GM19324 (cell line): ENCODE results near the gene TAS2R10.

ENCODE experiments used
- ATAC-seq: cut with Tn5 transposase; IDR thresholded peaks from one replicate; pipeline ENCODE4 v1.9.1; 2021; ENCODE audit warnings: mild to moderate bottlenecking, moderate library complexity; ENCODE audit not compliant: unreplicated experiment, low FRiP score

TAS2R10 gene, protein sequence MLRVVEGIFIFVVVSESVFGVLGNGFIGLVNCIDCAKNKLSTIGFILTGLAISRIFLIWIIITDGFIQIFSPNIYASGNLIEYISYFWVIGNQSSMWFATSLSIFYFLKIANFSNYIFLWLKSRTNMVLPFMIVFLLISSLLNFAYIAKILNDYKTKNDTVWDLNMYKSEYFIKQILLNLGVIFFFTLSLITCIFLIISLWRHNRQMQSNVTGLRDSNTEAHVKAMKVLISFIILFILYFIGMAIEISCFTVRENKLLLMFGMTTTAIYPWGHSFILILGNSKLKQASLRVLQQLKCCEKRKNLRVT

DNA sequence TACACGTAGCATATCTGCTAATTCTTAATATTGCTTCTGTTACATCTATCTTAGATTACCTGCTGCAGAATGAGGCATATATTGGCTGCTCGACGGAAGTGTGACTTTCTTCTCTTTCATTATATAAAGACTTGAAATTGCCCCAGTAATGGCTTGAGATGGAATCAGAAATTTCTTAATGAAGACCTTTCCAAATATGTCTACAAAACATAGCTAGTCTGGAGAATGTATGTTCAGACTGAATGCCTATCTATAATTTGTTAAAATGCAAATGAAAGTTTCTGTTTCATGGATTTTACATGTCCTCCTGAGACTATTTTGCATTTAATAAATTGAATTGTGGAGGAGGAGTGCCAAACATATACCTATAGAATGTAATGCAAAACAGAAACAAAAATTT, at the start of gene TAS2R10:
TSS of gene TAS2R10 (minus strand) at position 101 of the 400 bp plus-strand sequence. CDS start at position 12, 89 bp downstream.
- no peak for ATAC-seq

GRCh38 chr12:10873378-10873777, 47.2 kb upstream of the TAS2R10 start:
- no peak for ATAC-seq

DNA sequence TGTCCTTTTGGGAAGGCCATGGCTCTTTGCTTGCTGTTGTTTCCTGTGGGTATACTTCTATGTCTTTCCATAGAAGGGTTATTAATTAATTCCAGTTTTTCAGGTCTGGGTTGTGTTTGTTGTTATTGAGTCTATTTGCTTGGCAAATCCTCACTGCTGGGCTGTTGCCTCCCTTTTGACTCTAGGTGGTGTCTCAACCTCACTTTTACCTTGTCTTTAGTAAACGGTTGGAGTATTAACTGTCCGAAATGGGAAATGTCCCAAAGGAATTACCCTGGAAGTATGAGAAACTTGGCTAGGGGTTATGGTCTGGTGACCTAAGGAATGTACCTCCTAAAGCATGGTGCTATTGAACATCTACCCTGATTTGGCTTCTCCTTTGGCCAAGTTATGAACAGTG, 41.2 kb upstream of the TAS2R10 start:
- ATAC-seq = no peak

GRCh38 chr12:10863512-10864218, 37.5 kb upstream of the TAS2R10 start:
- ATAC-seq = no peak

DNA sequence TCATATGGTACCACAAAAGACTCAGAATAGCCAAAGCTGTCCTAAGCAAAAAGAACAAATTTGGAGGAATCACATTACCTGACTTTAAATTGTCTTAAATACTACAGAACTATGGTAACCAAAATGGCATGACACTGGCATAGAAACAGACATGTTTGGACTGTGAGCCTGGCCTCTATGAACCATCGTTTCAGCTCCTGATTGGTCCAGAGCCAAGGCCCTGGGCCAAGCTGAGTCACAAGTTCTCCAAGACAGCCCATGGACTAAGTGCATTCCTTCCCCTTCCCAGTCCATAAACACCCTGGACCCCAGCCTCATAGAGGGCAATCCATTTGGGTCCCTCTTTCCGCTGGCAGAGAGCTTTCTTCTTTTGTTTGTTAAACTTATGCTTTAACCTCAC, 35.2 kb upstream of the TAS2R10 start:
- no peak for ATAC-seq

GRCh38 chr12:10855807-10856206, 29.6 kb upstream of the TAS2R10 start:
- ATAC-seq = no peak

GRCh38 chr12:10853776-10854175, 27.6 kb upstream of the TAS2R10 start:
- no peak for ATAC-seq

GRCh38 chr12:10851243-10851858, 25.2 kb upstream of the TAS2R10 start:
- no peak for ATAC-seq

DNA sequence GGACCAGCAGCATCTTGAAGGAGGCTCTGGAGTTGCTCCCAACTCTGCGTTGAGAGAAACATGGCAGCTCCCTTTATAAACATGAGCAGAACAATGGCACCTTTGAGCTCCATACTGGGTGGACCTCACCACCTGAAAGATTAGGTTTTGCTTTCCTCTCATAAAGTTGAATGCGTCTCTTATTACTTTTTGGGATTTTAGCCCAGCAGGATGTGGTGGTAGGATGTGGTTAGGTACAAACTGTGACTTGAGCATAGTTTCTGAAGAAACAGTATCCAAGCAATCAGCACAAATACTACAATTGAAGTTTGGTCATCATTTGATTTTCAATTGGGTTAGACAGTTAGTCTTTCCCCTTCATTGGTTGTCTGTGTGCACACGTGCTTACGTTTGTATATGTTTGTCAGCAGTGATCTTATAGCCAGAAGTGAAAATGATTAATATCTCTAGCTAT, 23.3 kb upstream of the TAS2R10 start, which contains the start of gene PRR4:
TSS of gene PRR4 (minus strand) at position 51 of the 454 bp plus-strand sequence. CDS start at position 13, 38 bp downstream.
- ATAC-seq = no peak

GRCh38 chr12:10847744-10848143, 21.6 kb upstream of the TAS2R10 start:
- ATAC-seq = no peak

DNA sequence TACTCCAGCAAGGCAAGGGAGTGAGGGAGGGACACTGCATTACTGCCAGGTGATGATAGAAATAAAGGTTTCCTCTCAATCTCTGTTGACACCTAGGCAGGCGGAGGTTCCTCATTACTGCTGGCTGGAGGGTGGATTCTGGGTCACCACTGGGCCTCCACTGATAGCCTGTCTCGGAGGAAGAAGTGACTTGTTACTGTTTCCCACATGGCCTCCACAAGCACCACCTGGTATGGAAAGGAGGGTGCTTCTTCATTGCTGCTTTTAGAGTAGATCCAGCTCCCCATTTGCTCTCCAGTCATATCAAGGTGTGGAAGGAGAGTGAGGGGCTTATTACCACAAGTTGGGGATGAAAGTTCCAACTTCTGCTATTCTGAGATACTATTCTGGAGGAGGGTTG, 16.7 kb upstream of the TAS2R10 start:
- no peak for ATAC-seq

- ATAC-seq = no peak
Observed at GRCh38 chr12:10838461-10838860, 12.3 kb upstream of the TAS2R10 start.

DNA sequence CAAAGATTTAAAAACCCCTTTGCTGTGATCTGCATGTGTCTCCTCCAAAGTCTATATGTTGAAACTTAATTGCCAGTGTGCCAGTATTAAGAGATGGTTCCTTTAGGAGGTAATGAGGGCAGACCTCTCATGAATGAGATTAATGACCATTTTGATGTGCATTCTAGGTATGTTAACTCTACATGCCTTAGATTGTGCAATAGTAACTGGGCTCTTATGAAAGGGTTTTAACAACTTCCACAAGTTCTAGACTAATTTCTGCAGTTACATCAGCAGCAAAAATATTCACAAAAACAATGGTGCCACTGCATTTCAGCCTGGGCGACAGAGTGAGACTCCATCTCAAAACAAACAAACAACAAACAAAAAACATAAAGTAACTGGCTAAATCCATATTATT, 3.8 kb upstream of the TAS2R10 start:
- no peak for ATAC-seq

GRCh38 chr12:10824957-10825356, 1.2 kb downstream of the TAS2R10 start:
- ATAC-seq = no peak

DNA sequence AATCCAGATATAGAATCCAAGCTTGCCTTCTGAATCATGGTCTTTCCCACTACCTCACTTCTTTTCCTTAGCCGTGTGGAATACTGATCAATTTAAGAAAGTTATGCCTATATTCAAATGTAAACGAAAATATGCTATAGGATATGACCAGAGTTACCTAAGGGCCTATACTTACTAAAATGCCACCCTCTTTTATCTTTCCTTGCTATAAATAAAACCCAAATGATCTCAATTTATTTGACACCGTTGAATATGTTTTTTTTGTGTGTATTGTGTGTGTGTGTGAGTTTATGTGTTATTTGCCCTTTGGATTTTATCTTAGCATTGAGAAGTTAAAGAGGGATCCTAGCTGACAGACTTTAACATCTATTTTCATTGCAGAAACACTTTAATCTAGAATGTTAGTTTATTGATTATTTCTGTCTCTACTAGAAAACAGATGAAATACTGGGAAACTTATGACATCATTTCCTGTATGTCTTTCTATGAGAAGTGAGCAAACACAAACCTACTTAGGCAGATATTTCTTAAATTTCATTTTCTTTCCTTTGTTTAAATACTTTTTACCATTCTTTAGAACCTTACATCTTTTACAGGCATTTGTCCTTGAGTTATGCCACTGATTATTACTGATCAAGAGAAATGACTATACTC, 14.1 kb downstream of the TAS2R10 start:
- no peak for ATAC-seq

GRCh38 chr12:10810068-10810467, 16.1 kb downstream of the TAS2R10 start, which contains the start of gene TAS2R9:
Gene TAS2R9, minus strand, starts transcription at chr12:10810168. Its CDS starts 93 bp downstream, at chr12:10810075.
- ATAC-seq = no peak

GRCh38 chr12:10807186-10807585, 19.0 kb downstream of the TAS2R10 start, which contains the start of gene TAS2R8:
Gene TAS2R8, minus strand, starts transcription at chr12:10807286. Its CDS starts 306 bp downstream, at chr12:10806980.
- ATAC-seq = no peak

- ATAC-seq = no peak
Observed at GRCh38 chr12:10802587-10802986, 23.6 kb downstream of the TAS2R10 start, which contains the start of gene TAS2R7. Gene TAS2R7, minus strand, starts transcription at chr12:10802627. Its CDS starts 57 bp downstream, at chr12:10802570.

- ATAC-seq = no peak
Observed at GRCh38 chr12:10801741-10802140, 24.4 kb downstream of the TAS2R10 start.

GRCh38 chr12:10794222-10794621, 31.9 kb downstream of the TAS2R10 start:
- no peak for ATAC-seq
